Erythroblast (primary cell): ENCODE measurements around the gene SLC35B2.

Source experiments
- GATA1 ChIP-seq: IDR thresholded peaks from 2 replicates; pipeline ENCODE4 v1.6.1; 2011; ENCODE audit warnings: low read depth, mild to moderate bottlenecking, control low read depth, low read length, moderate library complexity
- POLR2A ChIP-seq: IDR thresholded peaks from 2 replicates; pipeline ENCODE4 v1.6.1; 2011; ENCODE audit warnings: mild to moderate bottlenecking, low read length

DNA sequence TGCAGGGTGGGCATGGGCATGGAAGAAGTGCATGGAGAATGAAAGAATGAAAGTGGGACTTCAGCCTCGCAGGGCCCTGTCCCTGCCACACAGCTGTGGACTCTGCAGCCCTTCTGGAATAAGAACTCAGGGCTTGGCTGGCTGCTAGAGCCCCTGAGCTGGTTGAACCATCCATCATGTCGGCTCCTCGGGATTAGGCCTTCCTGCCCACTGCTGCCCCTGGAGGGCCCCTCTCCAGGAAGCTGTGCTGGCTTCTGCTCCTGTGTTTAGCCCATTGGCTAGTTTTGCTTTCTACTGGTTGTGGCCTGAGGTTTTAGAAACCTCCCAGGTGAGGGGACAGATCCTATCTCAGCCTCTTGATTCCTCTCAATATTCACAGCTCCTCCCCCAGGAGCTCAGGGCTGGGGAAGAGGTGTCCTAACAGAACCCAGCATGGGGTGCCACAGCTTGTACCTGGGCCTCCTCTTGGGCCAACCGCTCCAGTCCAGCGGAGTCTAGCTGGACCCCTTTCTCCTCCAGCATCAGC is 47.9 kb upstream of the SLC35B2 start:
- TF ChIP-seq POLR2A (no peak), GATA1 (no peak)
